ENCODE measurements around the gene MZT1. TPM values are rescaled to one million over a fixed set of nuclear protein-coding genes. Genes with fewer than 3 reads are reported as not detected.

Gene MZT1, protein sequence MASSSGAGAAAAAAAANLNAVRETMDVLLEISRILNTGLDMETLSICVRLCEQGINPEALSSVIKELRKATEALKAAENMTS
- total RNA-seq (2013; cell fraction: nucleolus; rRNA removed) = 6.3 and 7.4 TPM in 2 replicates
- total RNA-seq (2014; rRNA removed) (19.1 and 24.4 TPM in 2 replicates), total RNA-seq (2014; rRNA removed; fragmentation: Illumina TruSeq; extraction: Trizol) (23.0 and 24.2 TPM in 2 replicates), total RNA-seq (2021) (18.8 and 19.0 TPM in 2 replicates), polyA plus RNA-seq (2011; rRNA removed) (27.8 and 47.4 TPM in 2 replicates), polyA plus RNA-seq (2014; fragmentation: Illumina TruSeq; extraction: Trizol) (16.2 and 24.2 TPM in 2 replicates), polyA plus RNA-seq (2014; fragmentation: Nextera tagmentation; extraction: Ambion mirVana) (10 to 100 TPM; 29.2 to 31.8 TPM), polyA plus RNA-seq (2014; rRNA removed) (17.4 and 19.6 TPM in 2 replicates), polyA plus RNA-seq (2016; fragmentation: Nextera tagmentation; extraction: Ambion mirVana) (10 to 100 TPM; 46.2 to 47.6 TPM), polyA minus RNA-seq (2011; rRNA and poly(A)+ RNA removed) (2.5 and 3.7 TPM in 2 replicates), Bru-seq, nascent RNA (percentile 89 among the genes with signal in this experiment), BruChase-seq, experiment 1, labeled RNA remaining after a 6-hour chase (percentile 87 among the genes with signal in this experiment), BruChase-seq, experiment 2, labeled RNA remaining after a 2-hour chase (percentile 86 among the genes with signal in this experiment)
- 8.7 TPM for polyA plus RNA-seq (2011; ENCODE audit: low read depth)
- 5.4 and 7.0 TPM in 2 replicates for polyA plus RNA-seq (2011; cell fraction: cytosol; rRNA removed)
- 3.6 and 4.8 TPM in 2 replicates for polyA plus RNA-seq (2011; cell fraction: nucleus; rRNA removed)
- 19.8 and 20.9 TPM in 2 replicates for polyA plus RNA-seq (2012)
- 1.3 and 2.3 TPM in 2 replicates for polyA minus RNA-seq (2011; cell fraction: cytosol; rRNA and poly(A)+ RNA removed)
- 1.6 and 1.9 TPM in 2 replicates for polyA minus RNA-seq (2011; cell fraction: nucleus; rRNA and poly(A)+ RNA removed)
- long read RNA-seq, experiment 1, transcript MZT1-201 (3 exons, 2,299 nt) = major isoform, 33 of 37 reads
- long read RNA-seq, experiment 1, partial matches to known transcripts = 1 of 37 reads
- long read RNA-seq, experiment 1, other reads (novel, unspliced or antisense) = 3 of 37 reads
- long read RNA-seq, experiment 2, transcript MZT1-201 (3 exons, 2,299 nt) = major isoform, 249 of 265 reads
- long read RNA-seq, experiment 2, partial matches to known transcripts = 6 of 265 reads
- long read RNA-seq, experiment 2, other reads (novel, unspliced or antisense) = 10 of 265 reads

DNA sequence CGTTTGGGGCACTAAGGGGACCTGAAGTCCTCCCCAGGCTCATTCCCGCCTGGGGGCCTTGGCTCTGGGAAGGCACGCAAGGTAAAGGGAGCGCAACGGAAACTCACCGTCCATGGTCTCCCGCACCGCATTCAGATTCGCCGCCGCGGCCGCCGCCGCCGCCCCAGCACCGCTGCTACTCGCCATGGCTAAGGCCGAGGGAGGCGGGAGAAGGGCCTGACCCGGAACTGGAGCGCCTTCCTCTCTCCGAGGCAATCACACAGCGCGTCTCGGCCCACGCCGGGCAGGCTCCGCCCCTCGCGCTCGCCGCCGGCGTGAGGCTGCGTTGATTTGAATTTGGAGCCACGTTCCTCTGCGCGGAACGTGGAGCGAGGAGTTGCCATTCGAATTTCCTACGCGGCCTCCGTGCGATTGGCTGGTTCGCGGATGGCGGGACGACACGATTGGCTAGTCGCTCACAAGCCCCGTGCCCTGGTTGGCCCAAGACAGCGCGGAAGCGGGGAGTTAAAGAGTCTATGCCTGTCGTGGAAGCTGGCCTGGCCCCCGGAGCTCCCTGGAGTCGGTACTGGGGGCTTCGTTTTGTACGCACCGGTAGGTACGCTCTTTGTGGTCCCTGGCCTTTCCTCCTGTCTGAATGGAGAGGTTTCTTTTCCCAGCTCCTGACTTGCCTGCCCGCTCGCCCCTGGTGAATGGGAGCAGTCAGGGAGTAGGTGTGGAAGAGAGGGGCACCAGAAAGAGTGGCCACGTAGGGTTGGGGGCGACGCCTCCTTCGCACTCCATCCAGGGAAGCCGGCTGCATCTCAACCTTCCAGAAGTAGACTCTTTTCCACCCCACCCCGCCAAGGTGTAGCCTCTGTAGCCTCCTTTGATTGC lies at the start of gene MZT1, which contains the start of gene BORA:
Gene MZT1 (minus strand): TSS at position 213 of the 873 bp plus-strand sequence. CDS start 27 bp downstream, at position 186.
Gene BORA (plus strand): TSS at position 507 of the 873 bp plus-strand sequence. CDS start 1,018 bp downstream, outside the sequence.
- FAIRE-seq = peak; percentile 92
- no TSS peak for BruUV-seq (replicated peaks)
- SMC1A ChIA-PET (ENCODE audit: uncharacterized antibody, unreplicated experiment) = interaction anchor here (0.8 to 1.7 kb wide), 4 partner anchors 13 to 119 kb away, joined by 3 to 5 read pairs (median 3); no protein-coding TSS in a partner anchor
- peak; percentile 87 for TF ChIP-seq RFX5 (IDR thresholded peaks at IDR 0.05; ENCODE audit: low read depth, low read length)
- no peak for TF ChIP-seq WRNIP1 (IDR thresholded peaks at IDR 0.05; ENCODE audit: borderline replicate concordance, low read depth, low read length)
- no peak for TF ChIP-seq SREBF1 (IDR thresholded peaks at IDR 0.05; ENCODE audit: low read length)
- peak; percentile 84 for TF ChIP-seq POLR2A (IDR thresholded peaks at IDR 0.05; ENCODE audit: low read depth, low read length)
- no peak for TF ChIP-seq JUNB (IDR thresholded peaks at IDR 0.05)
- TF ChIP-seq ZNF622 (IDR thresholded peaks at IDR 0.05) = no peak
- peak; percentile 98 for TF ChIP-seq MXI1 (IDR thresholded peaks at IDR 0.05; ENCODE audit: low read depth, low read length)
- no peak for TF ChIP-seq CREM (IDR thresholded peaks at IDR 0.05; ENCODE audit: low read depth)
- TF ChIP-seq SMAD1 (IDR thresholded peaks at IDR 0.05; ENCODE audit: low read depth, partially characterized antibody) = peak; percentile 37
- TF ChIP-seq FOXM1 (IDR thresholded peaks at IDR 0.05; ENCODE audit: low read depth, low read length) = peak; percentile 92
- TF ChIP-seq KAT2A (conservative IDR thresholded peaks at IDR 0.05; ENCODE audit: control insufficient read depth, low read depth, low read length) = no peak
- TF ChIP-seq TAF1 (IDR thresholded peaks at IDR 0.05; ENCODE audit: borderline replicate concordance, low read depth, low read length) = peak; percentile 75; the same call in 1 of the 2 replicates
- no peak for TF ChIP-seq SREBF2 (IDR thresholded peaks at IDR 0.05; ENCODE audit: low read length)
- TF ChIP-seq HDAC2 (IDR thresholded peaks at IDR 0.05) = no peak
- no peak for TF ChIP-seq TCF3 (IDR thresholded peaks at IDR 0.05; ENCODE audit: borderline replicate concordance, insufficient read depth, low read depth, low read length)
- peak; percentile 73 to 86 for TF ChIP-seq BHLHE40 (IDR thresholded peaks at IDR 0.05; ENCODE audit: borderline replicate concordance in 1 of 2, low read depth in 2 of 2, low read length in 1 of 2)
- TF ChIP-seq, protein P1, sequence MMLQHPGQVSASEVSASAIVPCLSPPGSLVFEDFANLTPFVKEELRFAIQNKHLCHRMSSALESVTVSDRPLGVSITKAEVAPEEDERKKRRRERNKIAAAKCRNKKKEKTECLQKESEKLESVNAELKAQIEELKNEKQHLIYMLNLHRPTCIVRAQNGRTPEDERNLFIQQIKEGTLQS (IDR thresholded peaks at IDR 0.05; ENCODE audit: borderline replicate concordance, extremely low read depth, low read depth, low read length) = no peak
- TF ChIP-seq RB1 (IDR thresholded peaks at IDR 0.05; ENCODE audit: borderline replicate concordance) = peak; percentile 74; the same call in 1 of the 2 replicates
- peak; percentile 34; the same call in 1 of the 2 replicates for TF ChIP-seq NRF1 (conservative IDR thresholded peaks at IDR 0.05; ENCODE audit: low read depth, low read length)
- TF ChIP-seq KLF5 (IDR thresholded peaks at IDR 0.05; ENCODE audit: partially characterized antibody) = peak; percentile 69

More for the DNA sequence above, at the start of gene MZT1, which contains the start of gene BORA:
- in situ Hi-C loops (cut with MboI) (no loop called here), intact Hi-C loops (cut with micrococcal nuclease; ENCODE audit: unreplicated experiment) (loop anchor here (2.0 kb wide), 1 partner anchor 53 kb away; the partner anchor contains the start of gene DIS3)
- H3K4me2 ChIP-seq (ENCODE audit: control insufficient read depth, insufficient read depth) = peak within 1 kb of the TSS; percentile 80
- H3K9ac ChIP-seq (ENCODE audit: control insufficient read depth, insufficient read depth, low read length) = peak within 1 kb of the TSS; percentile 92
- H3K27ac ChIP-seq (ENCODE audit: control insufficient read depth, insufficient read depth) = peak within 1 kb of the TSS; percentile 89
- RAD21 ChIA-PET (ENCODE audit: unreplicated experiment) = no interaction called here
- POLR2A ChIA-PET = interaction anchor here (1.3 to 2.0 kb wide), 3 partner anchors 16 to 58 kb away, joined by 4 to 8 read pairs (median 5); no protein-coding TSS in a partner anchor
- H2AFZ ChIP-seq (ENCODE audit: control insufficient read depth, low read depth, low read length) = peak within 1 kb of the TSS; percentile 93
- H3K27me3 ChIP-seq (replicated peaks in 1 of 2; ENCODE audit: control insufficient read depth in 2 of 2, insufficient read depth in 2 of 2, low read length in 1 of 2) = no peaks in the 10 kb centered on the region
- DNase-seq (ENCODE audit: low read depth, low spot score) (peak; percentile 98), ATAC-seq (peak; percentile 96)
- H3K79me2 ChIP-seq (ENCODE audit: control insufficient read depth, insufficient read depth, low read length) = peaks cover 77% of the 10 kb centered on the region
- peaks cover 0 to 7% of the 10 kb centered on the region in 2 experiments; a peak in 1 of 4 replicates for H3K36me3 ChIP-seq (ENCODE audit: control insufficient read depth in 2 of 2, insufficient read depth in 2 of 2, low read length in 1 of 2)
- H4K20me1 ChIP-seq (ENCODE audit: control insufficient read depth, insufficient read depth) = no peaks in the 10 kb centered on the region
- H3K4me1 ChIP-seq (ENCODE audit: control insufficient read depth, insufficient read depth, low read length) = peaks cover 12% of the 10 kb centered on the region
- WGBS (ENCODE audit: insufficient coverage, insufficient replicate concordance, low lambda C conversion rate, missing lambda C conversion rate) = under 1% methylated on average over 71 of the region's 71 CpGs
- no peaks in the 10 kb centered on the region; the same call in 2 of the 3 replicates for H3K9me3 ChIP-seq (replicated peaks; ENCODE audit: control insufficient read depth, insufficient read depth, low read length)
- peak within 1 kb of the TSS; percentile 91 for H3K4me3 ChIP-seq
- CTCF ChIA-PET = interaction anchor here (0.6 kb wide), 1 partner anchor 271 kb away, joined by 3 read pairs; no protein-coding TSS in a partner anchor

All from GM12878 (cell line).